T-helper 1 cell (primary cell): ENCODE data around the gene BBS9.
"Not testable (repeated sequence)": the region's sequence is repeated elsewhere in the genome, so short reads cannot be mapped to it uniquely, and the experiment has no call there.

Experiments
- DNase-seq, 5 donors: peaks; one replicate each; pipeline ENCODE4 v3.0.0-alpha.2; 2012 to 2020

BBS9 gene

DNA sequence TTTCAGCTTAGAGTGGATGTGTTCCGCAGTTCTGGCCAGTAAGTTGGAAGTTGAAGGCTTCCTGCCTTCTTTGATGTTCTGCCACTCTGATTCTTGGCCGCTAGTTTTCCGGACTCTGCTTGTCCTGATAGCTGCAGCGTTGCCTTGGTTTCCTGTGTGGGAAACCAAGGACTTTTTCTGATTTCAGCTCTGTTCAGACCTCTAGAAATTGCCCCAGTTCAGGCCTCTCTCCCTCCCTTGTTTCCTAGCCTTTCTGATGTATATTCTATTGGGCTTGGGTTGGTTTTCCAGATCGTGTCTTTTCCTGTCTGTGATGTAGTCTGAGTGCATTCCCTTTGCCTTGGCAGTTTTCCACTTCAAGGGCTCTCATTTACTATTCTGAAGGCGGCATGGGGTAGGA is 318.7 kb downstream of the BBS9 start:
- DNase-seq: no peak

DNA sequence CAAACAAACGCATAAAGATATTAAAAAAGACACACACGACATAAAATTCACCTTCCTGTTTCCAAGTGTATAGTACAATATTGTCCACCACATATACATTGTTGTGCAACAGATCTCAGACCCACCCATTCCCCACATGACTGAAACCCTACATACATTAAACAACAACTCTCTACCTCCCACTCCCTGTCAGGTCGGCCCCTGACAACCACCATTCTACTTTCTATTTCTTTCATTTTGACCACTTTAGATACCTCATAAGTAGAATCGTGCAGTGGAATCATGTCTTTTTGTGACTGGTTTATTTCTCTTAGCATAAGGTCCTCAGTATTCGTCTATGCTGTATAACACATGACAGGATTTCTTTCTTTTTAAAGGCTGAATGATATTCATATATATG is 320.5 kb downstream of the BBS9 start:
- no peak for DNase-seq

DNA sequence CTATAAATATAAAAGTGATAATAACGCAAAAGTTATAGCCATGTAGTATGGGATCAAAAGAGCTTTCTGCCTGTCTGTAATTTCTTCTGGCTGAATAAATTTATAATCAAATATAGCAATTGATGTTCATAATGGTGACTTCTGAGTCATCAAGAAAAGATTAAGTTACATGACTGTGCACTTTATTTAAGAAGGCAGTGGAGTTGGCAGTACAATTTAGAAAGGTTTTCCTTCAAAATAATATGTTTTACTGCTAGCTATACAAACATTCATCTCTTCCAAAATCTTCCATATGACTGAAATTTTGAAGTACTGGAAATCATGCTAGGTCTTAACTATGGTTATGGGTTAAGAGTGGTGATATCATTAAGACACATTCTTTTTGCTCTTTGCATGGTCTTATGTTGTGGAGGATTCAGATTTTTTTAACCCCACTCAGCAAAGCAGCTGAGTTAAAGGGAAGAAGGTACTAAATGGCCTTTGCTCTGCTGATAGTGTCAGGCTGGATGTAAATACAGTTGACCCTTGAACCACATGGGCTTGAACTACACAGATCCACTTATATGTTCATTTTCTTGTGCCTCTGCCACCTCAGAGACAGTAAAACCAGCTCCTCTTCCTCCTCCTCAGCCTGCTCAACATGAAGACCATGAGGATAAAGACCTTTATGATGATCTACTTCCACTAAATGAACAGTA is 323.6 kb downstream of the BBS9 start:
- no peak for DNase-seq

DNA sequence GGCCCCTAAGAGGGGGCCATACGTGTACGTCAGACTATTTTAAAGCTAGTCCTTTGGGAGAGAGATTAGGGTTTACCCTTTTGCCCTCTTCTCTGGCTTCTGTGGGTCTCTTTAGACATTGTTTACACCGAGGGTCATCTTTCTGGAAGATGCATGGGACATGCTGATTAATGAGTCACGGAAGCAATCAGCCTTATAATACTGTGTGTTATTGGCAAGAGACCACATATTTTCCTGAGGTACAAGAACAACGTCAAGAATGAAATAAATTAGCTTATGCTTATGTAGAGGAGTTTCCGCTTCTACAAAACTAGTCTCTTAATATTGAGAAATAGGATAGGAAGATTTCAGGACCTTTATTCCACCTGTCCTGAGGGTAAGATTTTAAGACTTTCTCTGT is 327.7 kb downstream of the BBS9 start:
- DNase-seq: no peak

DNA sequence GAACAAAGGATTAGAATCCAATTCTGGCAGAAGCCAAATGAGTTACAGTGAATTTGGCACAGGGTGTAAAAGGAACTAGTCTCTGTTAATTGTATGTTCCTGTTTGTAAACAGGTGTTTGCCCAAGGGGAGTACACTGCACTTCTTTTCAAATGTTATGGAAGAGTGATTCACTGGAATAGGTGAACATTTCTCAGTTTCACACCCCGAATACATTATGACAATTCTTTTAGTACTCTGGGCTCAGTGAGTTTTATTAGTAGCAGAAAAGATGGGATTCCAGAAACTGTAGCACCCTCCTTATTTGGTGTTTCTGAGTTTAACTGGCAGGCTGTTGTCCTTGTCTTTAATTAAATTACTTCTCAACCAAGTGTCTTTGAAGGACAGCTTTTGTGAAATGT is 329.2 kb downstream of the BBS9 start:
- DNase-seq: no peak

DNA sequence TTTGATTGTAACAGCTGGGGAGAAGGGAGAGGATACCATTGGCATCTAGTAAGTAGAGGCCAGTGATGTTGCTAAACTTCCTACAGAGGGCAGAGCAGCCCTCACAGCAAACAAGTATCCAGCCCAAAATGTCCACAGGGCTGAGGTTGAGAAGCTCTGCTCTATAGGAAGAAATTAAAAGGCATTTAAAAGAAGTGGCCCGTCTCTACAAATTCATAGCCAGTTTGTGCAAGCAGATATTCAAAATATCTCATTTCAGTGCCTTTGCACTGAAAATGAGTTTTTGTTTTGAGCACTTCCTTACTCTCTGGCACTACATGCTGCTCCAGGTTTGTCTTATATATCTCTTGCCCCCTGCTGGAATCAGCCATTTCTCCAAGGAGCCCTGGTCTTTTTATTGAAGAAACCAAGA is 330.0 kb downstream of the BBS9 start:
- DNase-seq: no peak

DNA sequence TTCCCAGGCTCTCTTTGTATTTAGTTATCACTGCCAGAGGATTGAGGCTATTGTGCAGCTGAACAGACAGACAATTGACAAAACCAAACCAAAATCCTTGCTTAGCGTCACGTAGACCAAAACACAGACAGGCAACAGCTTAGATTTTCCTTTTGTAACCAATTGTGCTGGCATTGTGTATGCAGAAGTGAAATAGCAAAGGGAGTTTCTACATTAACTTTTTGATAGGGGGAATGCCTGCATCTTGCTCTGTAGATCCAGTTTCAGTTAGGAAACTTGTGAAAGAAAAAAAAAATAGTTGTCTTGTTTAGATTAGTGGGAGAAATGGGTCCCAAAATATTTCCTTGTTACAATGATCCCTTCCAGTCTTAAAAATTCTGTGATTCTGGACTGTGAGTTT is 333.8 kb downstream of the BBS9 start:
- no peak for DNase-seq

DNA sequence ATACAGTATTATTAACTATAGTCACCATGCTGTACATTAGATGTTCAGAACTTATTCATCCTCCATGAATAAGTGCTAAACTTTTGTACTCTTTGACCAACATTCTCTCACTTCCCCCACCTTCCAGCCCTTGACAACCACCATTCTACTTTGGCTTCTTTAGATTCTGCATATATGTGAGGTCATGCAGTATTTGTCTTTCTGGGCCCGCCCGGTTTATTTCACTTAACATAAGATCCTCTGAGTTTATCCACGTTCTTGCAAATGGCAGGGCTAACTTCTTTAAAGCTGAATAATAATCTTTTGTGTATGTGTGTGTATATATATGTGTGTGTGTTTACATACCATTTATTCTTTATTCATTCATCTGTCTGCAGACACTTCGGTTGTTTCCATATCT is 336.8 kb downstream of the BBS9 start:
- no peak for DNase-seq

DNA sequence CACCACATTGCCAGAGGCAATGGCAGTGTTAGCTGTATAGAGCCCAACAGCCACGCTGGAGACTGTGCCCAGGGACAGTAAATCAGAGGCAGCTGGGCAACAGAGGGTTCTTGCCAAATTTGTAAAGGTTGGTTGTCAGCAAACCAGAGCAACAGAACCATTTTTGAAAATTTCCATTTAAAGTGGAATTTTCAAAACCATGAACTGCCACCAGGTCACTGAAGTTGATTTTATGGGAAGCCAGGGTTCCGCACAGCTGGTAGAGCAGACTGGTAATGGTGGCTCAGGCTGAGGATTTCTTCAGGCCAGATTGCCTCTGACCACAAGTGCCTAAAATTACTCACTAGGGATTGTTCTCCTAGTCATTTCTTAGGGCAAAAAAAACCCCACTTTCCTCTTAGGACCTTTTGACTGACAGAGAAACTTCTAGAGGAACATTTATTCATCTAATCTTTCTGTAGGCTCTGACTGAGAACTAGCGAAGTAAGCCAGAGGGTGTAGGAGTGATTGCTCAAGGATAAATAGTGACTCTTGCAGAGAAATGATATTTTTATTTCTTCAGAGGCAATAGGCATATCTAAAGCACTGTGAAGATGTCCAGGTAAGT is 342.4 kb downstream of the BBS9 start:
- no peak for DNase-seq

DNA sequence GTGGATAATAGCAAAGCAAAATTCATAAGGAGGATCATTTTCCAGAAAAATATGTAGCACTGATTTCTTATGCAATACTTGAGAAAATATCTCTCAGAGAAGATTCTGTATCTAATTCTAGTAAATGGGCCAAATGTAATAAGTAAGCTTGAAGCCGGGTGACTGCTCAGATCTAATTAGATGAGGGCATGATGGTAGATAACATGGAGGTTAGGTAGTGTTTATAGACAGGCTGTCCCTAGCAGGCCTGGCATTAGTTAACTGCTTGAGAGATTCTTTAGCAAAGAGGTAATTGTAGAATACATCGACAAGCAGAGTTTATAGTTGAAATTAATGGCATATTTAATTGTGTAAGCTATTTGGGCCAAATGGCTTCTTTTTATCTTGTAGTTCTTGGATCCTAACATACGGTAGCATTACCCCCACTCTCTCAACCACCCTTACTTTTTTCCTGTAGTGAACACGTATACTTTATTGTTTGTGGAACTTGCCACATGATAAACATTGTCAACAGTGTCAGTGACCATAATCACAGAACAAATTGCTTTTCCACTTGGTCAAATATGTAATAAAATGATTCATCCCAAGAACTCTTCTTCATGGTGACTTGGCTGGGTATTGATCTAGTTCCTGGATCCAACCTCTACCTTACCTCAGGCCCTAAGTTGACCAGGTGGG is 343.1 kb downstream of the BBS9 start:
- DNase-seq: no peak

DNA sequence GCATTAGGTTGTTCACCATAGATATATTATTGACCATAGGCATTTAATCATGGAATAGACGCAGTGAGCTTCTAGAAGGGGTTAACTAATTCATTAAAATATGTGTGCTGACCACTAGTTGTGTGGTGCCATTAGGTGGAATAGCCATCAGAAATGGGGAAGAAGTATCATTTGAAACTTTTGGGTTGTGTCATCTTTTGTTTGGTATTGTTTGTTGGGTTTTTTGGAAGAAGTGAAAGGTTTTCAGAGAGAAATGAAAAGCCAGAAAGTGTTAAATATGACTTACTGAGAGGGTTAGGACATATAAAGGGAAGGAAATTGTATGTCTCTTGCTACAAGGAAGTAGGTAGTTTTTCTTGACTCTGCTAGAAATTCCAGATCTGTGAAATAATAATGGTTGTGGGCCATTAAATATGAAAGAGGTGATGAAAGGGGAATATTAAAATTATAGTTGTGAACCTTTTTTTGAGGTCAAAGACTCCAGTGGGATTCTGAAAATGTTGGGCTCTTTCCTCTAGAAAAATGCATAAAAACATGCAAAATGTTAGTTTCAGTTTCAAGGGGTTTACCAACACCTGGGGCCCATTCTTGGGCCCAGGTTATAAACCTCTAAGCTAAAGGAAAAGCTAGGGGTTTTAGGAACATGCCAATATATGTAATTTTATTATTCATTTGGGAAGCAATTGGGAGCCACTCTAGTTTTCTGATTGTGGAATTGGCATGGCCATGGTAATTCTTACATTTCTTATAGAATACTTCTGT is 348.5 kb downstream of the BBS9 start:
- no peak for DNase-seq

DNA sequence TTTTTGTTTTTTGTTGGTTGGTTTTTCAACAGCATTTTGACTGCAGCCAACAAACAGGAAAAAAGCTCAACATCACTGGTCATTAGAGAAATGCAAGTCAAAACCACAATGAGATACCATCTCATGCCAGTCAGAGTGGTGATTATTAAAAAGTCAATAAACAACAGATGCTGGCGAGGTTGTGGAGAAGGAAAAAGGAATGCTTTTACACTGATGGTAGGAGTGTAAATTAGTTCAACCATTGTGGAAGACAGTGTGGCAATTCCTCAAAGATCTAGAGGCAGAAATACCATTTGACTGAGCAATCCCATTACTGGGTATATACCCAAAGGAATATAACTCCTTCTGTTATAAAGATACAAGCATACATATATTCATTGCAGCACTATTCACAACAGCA is 355.1 kb downstream of the BBS9 start:
- not testable (repeated sequence) for DNase-seq

DNA sequence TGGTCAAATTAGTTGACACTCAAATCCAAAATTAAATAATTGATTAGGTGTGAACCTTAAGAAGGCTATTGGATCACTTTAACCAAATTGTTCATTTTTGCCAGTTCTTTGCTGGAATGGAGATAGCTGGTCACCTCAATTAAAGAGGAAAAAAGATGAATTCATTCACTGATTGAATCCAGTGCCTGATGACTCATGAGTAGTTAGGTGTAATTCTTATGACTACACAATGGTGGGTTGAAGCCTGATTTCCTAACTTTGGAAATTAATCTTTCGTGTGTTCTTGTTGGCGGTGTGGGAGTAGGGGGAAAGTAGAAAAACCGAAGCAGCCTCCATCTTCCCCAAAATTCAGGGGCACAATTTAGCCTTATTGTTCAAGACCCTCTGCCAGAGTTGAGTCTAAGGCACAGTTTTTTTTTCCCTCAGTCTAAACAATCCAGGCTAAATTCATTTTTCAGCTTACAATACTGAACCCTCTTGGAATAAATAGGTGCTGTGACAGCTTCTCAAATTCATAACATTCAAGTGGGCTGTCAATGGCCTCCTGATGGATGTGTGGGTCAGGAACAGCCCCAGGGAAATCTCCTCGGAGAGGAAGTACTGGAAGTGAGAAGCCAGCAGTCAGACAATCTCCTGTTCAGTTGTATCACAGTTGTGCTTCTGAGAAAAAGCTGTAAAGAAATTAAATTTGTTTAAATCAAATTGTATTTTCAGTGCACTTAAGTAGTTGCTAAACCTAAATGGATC is 356.6 kb downstream of the BBS9 start:
- no peak for DNase-seq

DNA sequence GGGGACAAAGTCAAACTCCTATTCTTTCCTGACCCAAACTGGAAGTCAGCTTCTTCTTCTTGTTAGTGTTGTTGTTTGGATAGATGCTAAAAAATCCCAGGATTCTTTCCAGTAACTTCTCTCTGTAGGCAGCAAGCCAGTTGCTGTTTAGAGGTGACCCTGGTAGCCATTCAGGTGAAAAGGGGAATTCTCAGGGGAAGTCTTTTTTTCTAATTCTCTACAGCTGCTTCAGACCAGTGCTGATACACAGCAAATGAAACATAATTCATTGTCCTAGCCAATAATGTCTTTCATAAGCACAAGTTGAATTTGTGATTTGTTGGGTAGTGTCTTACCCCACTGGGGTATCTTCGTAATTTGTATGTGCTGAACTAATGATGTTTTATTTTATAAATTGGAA is 357.3 kb downstream of the BBS9 start:
- no peak for DNase-seq

DNA sequence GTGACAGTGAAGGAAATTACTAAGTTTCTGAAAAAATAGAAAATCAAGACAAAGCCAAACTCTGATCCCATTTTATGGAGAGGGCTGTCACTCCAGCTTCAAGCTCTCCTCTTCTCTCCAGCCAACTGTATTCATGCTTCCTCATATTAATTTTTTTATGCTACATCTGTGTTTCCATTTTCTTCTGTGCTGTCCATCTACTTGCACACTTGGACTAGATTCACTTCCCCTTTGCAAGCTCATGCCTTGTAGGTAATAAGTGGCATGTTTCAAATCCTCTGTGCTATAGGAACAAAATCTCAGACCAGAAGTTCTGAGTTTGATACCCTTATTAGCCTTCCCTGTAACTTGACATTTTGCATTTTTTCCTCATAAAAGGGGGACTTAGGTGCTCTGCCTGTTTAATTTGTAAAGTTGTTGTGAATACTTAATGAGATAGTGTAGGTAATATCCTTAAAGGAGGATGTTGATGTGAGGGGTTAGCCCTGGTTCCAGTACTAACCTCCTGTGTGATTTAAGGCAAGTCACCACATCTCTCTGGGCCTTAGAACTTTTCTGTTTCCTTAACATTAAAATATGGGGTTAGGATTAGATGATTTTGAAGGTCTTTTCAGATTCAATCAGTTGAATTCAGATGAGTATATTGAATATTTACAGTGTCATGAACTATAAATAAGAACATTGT is 358.8 kb downstream of the BBS9 start:
- no peak for DNase-seq

DNA sequence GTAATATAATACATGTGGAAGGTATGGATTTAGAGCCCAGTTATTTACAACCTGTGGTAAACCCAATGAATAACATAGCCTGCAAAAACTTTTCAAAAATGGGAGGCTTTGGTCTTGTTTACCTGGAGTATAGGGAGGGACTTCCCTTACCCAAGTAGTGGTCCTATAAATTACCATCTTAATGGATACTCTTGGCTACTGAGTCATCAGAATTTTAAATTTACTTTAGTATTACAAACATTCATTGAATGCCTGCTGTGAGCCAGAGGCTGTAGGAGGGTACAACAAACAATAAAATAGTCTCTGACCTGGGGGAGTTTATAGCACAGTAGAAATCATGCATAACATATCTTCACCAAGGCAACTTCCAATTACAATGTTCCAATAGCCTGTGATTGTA is 365.1 kb downstream of the BBS9 start:
- no peak for DNase-seq

DNA sequence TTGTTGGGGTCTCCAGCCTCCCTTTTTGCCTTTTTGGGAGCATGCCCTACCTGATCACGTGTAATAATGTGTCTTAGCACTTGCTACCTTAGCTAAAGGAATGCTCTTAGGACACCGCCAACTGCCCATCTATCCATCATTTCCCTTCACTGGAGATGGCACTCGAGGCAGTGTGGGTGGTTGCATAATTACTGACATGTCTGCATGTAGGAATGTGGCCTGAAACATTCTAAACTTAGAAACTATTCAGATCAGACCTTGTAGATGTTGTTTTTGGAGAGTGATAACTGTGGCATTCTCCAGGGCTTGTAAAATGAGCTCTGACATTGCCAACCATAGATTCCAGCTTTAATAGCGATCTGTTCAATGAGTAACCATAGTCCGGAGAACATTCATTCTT is 365.8 kb downstream of the BBS9 start:
- no peak for DNase-seq

DNA sequence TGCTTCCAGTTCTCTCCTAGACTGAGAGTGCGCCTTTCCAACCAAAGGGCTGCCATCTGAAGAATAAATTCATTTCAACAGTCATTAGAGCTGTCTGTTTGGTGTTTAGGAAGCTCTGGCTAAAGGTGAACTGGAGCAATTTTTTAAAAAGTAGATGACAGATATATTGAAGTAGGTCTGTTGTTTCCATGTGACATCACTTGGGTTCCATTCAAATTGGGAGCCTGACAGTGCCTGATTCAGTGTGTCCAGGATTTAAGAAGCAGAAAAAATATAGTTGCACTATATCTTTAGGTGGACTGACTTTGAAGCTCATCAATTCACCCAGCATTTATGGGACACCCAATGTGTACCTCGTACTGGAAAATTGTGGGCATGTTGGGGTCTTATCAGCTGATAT is 367.7 kb downstream of the BBS9 start:
- no peak for DNase-seq

DNA sequence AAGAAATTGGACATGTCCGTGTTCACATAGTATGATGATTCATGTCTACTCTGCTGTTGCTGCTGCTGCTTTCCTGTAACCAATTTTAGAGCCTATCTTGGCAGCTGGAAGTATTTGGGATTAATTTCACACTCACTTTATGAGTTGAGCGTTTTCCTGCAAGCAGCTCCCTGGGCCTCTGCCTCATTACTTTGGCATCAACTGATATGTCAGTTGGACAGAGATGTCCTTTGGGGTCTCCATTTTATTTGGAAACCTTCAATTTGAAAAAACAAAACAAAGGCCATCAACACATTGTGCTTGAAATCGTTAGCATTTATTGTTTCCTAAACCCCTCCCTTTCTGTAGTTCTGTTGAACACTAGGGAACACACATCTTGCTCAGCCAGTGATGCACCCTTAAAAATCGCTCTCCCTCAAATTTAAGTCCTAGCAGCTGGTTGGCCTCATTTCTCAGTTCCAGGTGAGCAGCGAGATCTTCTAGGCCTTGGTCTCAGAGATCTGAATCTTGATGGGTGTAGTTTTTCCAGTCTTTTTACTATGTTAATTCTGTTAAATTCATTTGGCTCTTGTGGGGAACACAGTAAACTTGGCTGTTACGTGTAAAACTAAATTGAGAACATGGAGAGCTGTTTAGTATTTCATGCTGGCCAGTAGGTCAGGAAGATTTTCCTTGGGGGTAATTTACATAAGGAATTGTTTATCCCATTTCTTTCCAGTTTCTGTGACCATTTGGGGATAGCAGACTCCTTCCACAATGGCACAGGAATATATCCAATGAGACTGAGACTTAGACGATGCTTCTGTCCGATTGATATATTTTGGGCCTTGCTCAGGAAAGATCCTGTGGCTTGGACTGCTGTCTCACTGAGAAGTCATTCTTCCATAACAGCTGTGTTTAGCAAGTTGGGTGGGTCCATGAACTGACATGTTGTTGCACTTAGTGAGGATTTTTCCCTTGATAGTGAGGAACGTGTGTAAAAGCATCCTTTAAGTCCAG is 371.6 kb downstream of the BBS9 start:
- no peak for DNase-seq

DNA sequence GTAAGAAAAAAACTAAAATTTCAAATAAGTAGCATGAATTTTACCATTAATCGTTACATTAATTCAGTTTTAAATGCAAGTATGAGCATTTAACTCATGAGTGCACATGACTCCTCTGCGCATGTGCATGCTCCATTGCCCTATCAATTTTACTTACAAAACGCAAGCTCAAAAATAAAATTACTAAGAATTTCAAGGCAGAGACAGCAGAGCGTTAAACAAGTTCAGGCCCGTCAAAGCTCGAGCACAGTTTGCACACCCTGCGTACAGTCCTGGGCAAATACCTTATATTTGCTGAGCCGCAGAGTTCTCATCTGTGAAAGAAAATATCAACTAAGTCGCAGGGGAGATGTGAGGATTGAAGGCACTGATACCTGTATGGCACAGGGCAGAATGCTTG is 373.6 kb downstream of the BBS9 start:
- DNase-seq: no peak

DNA sequence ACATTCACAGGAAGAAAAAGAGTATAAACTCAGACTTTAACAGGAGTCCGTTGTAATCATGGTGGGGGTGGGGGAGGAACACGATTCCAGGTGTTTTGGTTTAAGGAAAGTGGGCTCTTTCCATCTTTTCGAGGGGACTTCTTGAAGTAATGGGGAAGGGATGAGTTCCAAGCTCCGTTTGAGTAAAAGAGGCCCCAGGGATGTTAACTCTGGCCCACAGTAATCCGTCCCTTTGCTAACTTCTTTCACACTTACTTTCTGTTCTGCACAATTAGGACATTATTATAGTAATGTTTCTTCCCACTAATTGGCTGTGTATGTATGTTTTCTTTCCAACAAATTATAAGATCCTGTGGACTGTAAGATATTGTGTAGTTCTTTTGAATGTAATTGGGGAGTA is 374.4 kb downstream of the BBS9 start:
- DNase-seq: no peak
